Fibroblast of lung (primary cell): ENCODE measurements around the gene CLDN14. TPM values are rescaled to one million over a fixed set of nuclear protein-coding genes. Genes with fewer than 3 reads are reported as not detected.

Source experiments
- DNase-seq, 2 donors: peaks; one replicate each; pipeline versions ENCODE4 v3.0.0 to v3.0.0-alpha.2; 2010; ENCODE audit warnings: low read depth in 2 of 2
- H2AFZ ChIP-seq: 2 replicates; pipeline ENCODE4 v1.5.1; 2012; ENCODE audit warnings: low read length, control low read depth, inconsistent platforms
- H3K27ac ChIP-seq: 2 replicates; pipeline ENCODE4 v1.5.1; 2011; ENCODE audit warnings: low read length, control low read depth; ENCODE audit not compliant: insufficient read depth
- H3K27me3 ChIP-seq: 2 replicates; pipeline ENCODE4 v1.5.1; 2011; ENCODE audit warnings: mild to moderate bottlenecking, low read length; ENCODE audit not compliant: control insufficient read depth, insufficient read depth
- H3K36me3 ChIP-seq: 2 replicates; pipeline ENCODE4 v1.5.1; 2011; ENCODE audit warnings: low read length; ENCODE audit not compliant: control insufficient read depth, insufficient read depth
- H3K4me1 ChIP-seq: 2 replicates; pipeline ENCODE4 v1.5.1; 2011; ENCODE audit warnings: low read length; ENCODE audit not compliant: control insufficient read depth, insufficient read depth; ENCODE audit errors: extremely low read depth
- H3K4me2 ChIP-seq: 2 replicates; pipeline ENCODE4 v1.5.1; 2011; ENCODE audit warnings: low read length, control low read depth; ENCODE audit not compliant: insufficient read depth; ENCODE audit errors: extremely low read depth
- H3K4me3 ChIP-seq, 4 experiments: fragments of 200-600 bp in 1 of 4; sonication (generic) in 1 of 4; replicated peaks in 1 of 4; 2 replicates each; pipeline ENCODE4 v1.5.1; 2011 to 2016; ENCODE audit warnings: low read length in 4 of 4, low read depth in 3 of 4, mild to moderate bottlenecking in 3 of 4, control low read depth in 2 of 4, inconsistent platforms in 1 of 4, mixed read lengths in 1 of 4; ENCODE audit not compliant: insufficient read depth in 1 of 4; ENCODE audit errors: control extremely low read depth in 1 of 4
- H3K79me2 ChIP-seq: 2 replicates; pipeline ENCODE4 v1.5.1; 2012; ENCODE audit warnings: mild to moderate bottlenecking, low read length, inconsistent platforms; ENCODE audit not compliant: control insufficient read depth, insufficient read depth
- H3K9ac ChIP-seq: 2 replicates; pipeline ENCODE4 v1.5.1; 2011; ENCODE audit warnings: mild to moderate bottlenecking, low read length, control low read depth; ENCODE audit not compliant: insufficient read depth
- H3K9me3 ChIP-seq: 2 replicates; pipeline ENCODE4 v1.5.1; 2012; ENCODE audit warnings: low read depth, low read length; ENCODE audit not compliant: control insufficient read depth, insufficient read depth
- H4K20me1 ChIP-seq: 2 replicates; pipeline ENCODE4 v1.5.1; 2011; ENCODE audit warnings: low read length; ENCODE audit not compliant: control insufficient read depth, insufficient read depth; ENCODE audit errors: extremely low read depth
- CTCF ChIP-seq, 2 donors: IDR thresholded peaks in 1 of 2; conservative IDR thresholded peaks in 1 of 2; 1 replicate in 1 of 2; 2 replicates in 1 of 2; pipeline ENCODE4 v1.5.1; 2011 to 2012; ENCODE audit warnings: low read length in 2 of 2, control low read depth in 1 of 2, inconsistent platforms in 1 of 2, low read depth in 1 of 2, mild to moderate bottlenecking in 1 of 2
- EZH2 ChIP-seq: IDR thresholded peaks from 2 replicates; pipeline ENCODE4 v1.5.1; 2012; ENCODE audit warnings: low read length, control low read depth, mild to moderate bottlenecking; ENCODE audit errors: missing control alignments
- polyA plus RNA-seq, 2 donors: library from polyadenylated mRNA; depleted of rRNA in 1 of 2; stranded (reverse) in 1 of 2; unstranded in 1 of 2; fragments of >200 nt; gene quantifications; 2 replicates each; pipeline ENCODE4 v1.2.1, GENCODE V29; 2011 to 2012; ENCODE audit warnings: missing spikeins in 1 of 2
- total RNA-seq: library from RNA; depleted of rRNA; stranded (reverse); fragments of >200 nt; gene quantifications from 2 replicates; pipeline ENCODE4 v1.2.1, GENCODE V29; 2014

The CLDN14 gene
- total and polyA plus RNA-seq, 2 donors (not counting 1 experiment from before 2014, with no cell fraction given), result not detected

DNA sequence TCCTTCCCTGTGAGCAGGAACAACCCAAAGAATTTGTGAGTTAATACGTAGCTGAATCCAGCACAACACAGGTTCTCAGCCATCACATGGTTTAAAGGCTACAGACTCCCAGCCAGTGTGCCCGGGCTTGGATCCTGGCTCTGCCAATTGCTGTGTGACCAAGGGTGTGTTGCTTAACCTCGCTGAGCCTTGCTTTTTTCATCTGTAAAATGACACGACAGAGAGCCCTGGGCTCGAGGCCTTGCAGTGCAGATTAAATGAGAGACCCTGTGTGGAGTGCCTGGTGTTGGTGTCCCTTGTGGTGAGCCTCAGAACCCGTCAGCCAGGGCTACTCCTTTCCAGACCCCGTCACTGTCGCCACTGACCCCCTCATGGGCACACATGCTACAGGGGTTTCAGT, 55.3 kb downstream of the CLDN14 start:
- Histone ChIP-seq H3K9me3 (no peaks in the 10 kb centered on the region), H4K20me1 (no peaks in the 10 kb centered on the region), H3K4me3 (no peak overlapping the region), H3K27ac (no peak overlapping the region), H3K27me3 (no peaks in the 10 kb centered on the region), H3K4me2 (no peak overlapping the region), H3K36me3 (no peaks in the 10 kb centered on the region), H3K79me2 (no peaks in the 10 kb centered on the region), H2AFZ (no peak overlapping the region), H3K4me1 (peaks cover 3% of the 10 kb centered on the region), H3K9ac (no peak overlapping the region)
- TF ChIP-seq CTCF (conservative IDR thresholded peaks at IDR 0.05 in 1 of 2, IDR thresholded peaks at IDR 0.05 in 1 of 2; ENCODE audit: low read depth in 1 of 2, low read length in 2 of 2) (no peak), EZH2 (no peak)
- no peak for DNase-seq

GRCh38 chr21:36423771-36424433, 56.0 kb downstream of the CLDN14 start:
- no peak for TF ChIP-seq EZH2
- no peak for TF ChIP-seq CTCF (conservative IDR thresholded peaks at IDR 0.05 in 1 of 2, IDR thresholded peaks at IDR 0.05 in 1 of 2; ENCODE audit: low read depth in 1 of 2, low read length in 2 of 2)
- H3K27me3 ChIP-seq, result no peaks in the 10 kb centered on the region
- H3K9me3 ChIP-seq, result no peaks in the 10 kb centered on the region
- H3K4me2 ChIP-seq, result no peak overlapping the region
- H3K4me1 ChIP-seq, result no peaks in the 10 kb centered on the region
- H3K36me3 ChIP-seq, result no peaks in the 10 kb centered on the region
- H3K79me2 ChIP-seq, result no peaks in the 10 kb centered on the region
- no peak overlapping the region for H2AFZ ChIP-seq
- no peak overlapping the region for H3K4me3 ChIP-seq
- no peaks in the 10 kb centered on the region for H4K20me1 ChIP-seq
- DNase-seq, result no peak
- no peak overlapping the region for H3K27ac ChIP-seq
- no peak overlapping the region for H3K9ac ChIP-seq

DNA sequence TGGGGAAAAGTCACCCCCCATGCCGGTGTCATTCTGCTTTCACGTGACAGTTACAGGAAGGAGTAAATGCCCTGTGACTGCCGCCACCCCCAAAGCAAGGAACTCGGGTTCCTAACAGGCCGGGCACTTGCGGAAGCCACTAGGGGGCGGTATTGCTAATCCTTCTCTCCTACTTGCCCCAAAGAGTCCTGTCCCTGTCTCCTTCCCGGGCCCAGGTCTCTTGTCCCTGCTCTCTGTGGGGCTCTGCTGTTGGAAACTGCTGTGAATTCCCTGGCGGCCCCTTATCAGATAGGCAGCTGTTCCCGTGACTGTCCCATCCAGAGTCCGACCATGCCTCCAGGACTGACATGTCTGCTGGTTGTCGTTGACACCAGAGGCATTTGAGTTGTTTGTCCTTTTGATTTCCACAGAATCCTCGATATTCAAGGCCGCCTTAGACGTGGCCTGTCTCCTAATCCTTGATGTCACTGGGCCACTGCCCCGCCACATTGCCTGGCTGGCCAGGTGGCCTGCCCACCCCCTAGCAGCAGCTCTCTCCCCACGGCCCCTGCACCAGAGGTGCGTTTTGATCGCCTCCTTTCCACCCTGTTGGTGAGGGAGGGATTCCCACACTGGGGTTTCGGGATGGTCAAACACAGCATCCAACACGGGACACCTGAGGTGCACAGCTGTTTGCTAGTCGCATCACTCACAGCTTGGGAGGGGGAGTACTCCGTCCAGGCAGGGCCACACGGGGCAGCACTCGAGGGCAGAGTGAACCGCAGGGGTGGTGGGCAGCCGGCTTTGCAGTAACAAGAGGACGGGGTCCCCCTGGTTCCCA, 57.4 kb downstream of the CLDN14 start:
- peak; percentile 61 to 63 for DNase-seq
- no peak for TF ChIP-seq EZH2
- TF ChIP-seq CTCF (conservative IDR thresholded peaks at IDR 0.05 in 1 of 2, IDR thresholded peaks at IDR 0.05 in 1 of 2; ENCODE audit: low read depth in 1 of 2, low read length in 2 of 2), result peak; percentile 65 to 84
- no peak overlapping the region for H2AFZ ChIP-seq

More for the DNA sequence above, 57.4 kb downstream of the CLDN14 start:
- H3K9ac ChIP-seq, result no peak overlapping the region
- no peak overlapping the region for H3K4me2 ChIP-seq
- no peaks in the 10 kb centered on the region for H3K4me1 ChIP-seq
- H3K9me3 ChIP-seq, result no peaks in the 10 kb centered on the region
- H3K36me3 ChIP-seq, result no peaks in the 10 kb centered on the region
- no peaks in the 10 kb centered on the region for H3K79me2 ChIP-seq
- H3K27ac ChIP-seq, result no peak overlapping the region
- no peaks in the 10 kb centered on the region for H3K27me3 ChIP-seq
- H3K4me3 ChIP-seq, result no peak overlapping the region
- H4K20me1 ChIP-seq, result no peaks in the 10 kb centered on the region
